Gastrocnemius medialis (tissue), 4 donors: ENCODE data around the gene PIAS4.

ENCODE experiments used
- CTCF ChIP-seq, 5 experiments: fragments of 450-650 bp in 3 of 5; fragments of 200-600 bp in 2 of 5; sonication (generic) in 2 of 5; IDR thresholded peaks in 4 of 5; conservative IDR thresholded peaks in 1 of 5; 1 replicate in 4 of 5; 2 replicates in 1 of 5; pipeline ENCODE4 v1.5.1; 2016 to 2019; ENCODE audit warnings: antibody characterized with exemption in 5 of 5, mild to moderate bottlenecking in 3 of 5, moderate library complexity in 3 of 5
- POLR2A ChIP-seq, 2 donors: fragments of 450-650 bp; IDR thresholded peaks; one replicate each; pipeline ENCODE4 v1.6.1; 2017; ENCODE audit warnings: antibody characterized with exemption in 2 of 2, mild to moderate bottlenecking in 2 of 2, moderate library complexity in 2 of 2

- TF ChIP-seq CTCF (IDR thresholded peaks at IDR 0.05 in 4 of 5, conservative IDR thresholded peaks at IDR 0.05 in 1 of 5) = no peak
- TF ChIP-seq POLR2A (IDR thresholded peaks at IDR 0.05) = no peak
These were observed 19.6 kb downstream of the PIAS4 start for GRCh38 chr19:4027146-4027545.
